Right ventricle myocardium inferior (tissue), 1 donor: ENCODE results near the gene CCDC107. TPM values are rescaled to one million over a fixed set of nuclear protein-coding genes. Genes with fewer than 3 reads are reported as not detected.
A peak's percentile ranks its signal among the peaks of the same experiment; 100 is the strongest.
"Not testable (repeated sequence)": the region's sequence is repeated elsewhere in the genome, so short reads cannot be mapped to it uniquely, and the experiment has no call there.

Source experiments
- ATAC-seq: fragments of 200-7000 bp; cut with Tn5 transposase; one replicate; pipeline ENCODE4 v1.9.1; 2020; ENCODE audit warnings: mild to moderate bottlenecking, moderate library complexity
- DNase-seq: peaks from one replicate; pipeline ENCODE4 v3.0.0; 2021; ENCODE audit errors: missing footprints
- intact Hi-C: fragments of 100-400 bp; cut with DNase I; formaldehyde crosslinking; loops from one replicate; pipeline ENCODE4 v1.11.0; 2022
- long read RNA-seq: library from polyadenylated mRNA; unstranded; transcript quantifications from one replicate; pipeline ENCODE4 v2.0.0, GENCODE V29; 2021
- total RNA-seq: library from RNA; stranded (reverse); fragmentation: NEBNext Ultra II Directional; extraction: Animal tissue kit (Norgen Biotek cat#: 25700); gene quantifications from one replicate; pipeline ENCODE4 v1.2.1, GENCODE V29; 2021
- donor health status: DM: no; HTN: yes; CAD: no; lungs with severe emphysema.

Gene CCDC107, protein sequence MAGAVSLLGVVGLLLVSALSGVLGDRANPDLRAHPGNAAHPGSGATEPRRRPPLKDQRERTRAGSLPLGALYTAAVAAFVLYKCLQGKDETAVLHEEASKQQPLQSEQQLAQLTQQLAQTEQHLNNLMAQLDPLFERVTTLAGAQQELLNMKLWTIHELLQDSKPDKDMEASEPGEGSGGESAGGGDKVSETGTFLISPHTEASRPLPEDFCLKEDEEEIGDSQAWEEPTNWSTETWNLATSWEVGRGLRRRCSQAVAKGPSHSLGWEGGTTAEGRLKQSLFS
- 58.6 TPM for total RNA-seq
- long read RNA-seq, transcript CCDC107-206 (5 exons, 1,242 nt), result major isoform, 17 of 49 reads
- long read RNA-seq, transcript CCDC107-204 (6 exons, 1,173 nt), result major isoform, 17 of 49 reads
- long read RNA-seq, partial matches to known transcripts, result 0 of 49 reads
- long read RNA-seq, other reads (novel, unspliced or antisense), result 11 of 49 reads

DNA sequence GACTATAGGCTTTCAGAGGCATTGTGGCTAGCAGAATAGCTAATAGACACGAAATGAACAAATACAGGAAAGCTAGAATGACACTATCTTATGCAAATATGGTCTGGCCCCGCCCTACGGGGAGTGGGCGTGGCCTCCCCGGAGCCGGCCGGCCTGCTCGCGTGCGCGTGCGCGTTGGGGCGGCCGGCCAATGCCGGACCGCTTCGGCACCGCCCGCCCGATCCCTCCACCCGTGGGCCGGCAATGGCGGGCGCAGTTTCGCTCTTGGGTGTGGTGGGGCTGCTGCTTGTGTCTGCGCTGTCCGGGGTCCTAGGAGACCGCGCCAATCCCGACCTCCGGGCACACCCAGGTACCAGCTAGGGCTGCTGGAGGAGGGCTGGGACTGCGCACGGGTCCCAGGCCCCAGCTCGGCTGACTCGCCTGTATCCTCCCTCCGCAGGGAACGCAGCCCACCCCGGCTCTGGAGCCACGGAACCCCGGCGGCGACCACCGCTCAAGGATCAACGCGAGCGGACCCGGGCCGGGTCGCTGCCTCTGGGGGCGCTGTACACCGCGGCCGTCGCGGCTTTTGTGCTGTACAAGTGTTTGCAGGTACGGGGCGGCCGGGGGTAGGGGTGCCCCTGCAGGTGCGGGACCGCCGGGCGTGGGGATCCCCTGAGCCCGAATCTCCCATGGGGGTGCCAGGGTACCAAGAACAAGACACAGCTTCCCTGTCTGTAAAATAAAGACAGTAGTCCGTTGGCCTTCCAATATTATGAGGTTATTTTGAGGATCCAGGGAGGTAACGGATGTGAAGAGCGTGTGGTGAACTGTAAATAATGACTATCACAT lies at the start of gene CCDC107:
CCDC107 (plus strand) TSS at position 156 of the 831 bp plus-strand sequence; CDS start at position 244, 88 bp downstream.
- intact Hi-C loops, result loop anchor here (2.0 to 5.0 kb wide), 3 partner anchors 54 to 169 kb away; partner anchors contain the start of genes FAM221B, TESK1 and TMEM8B
- DNase-seq, result peak; percentile 93
- peak; percentile 88 for ATAC-seq

DNA sequence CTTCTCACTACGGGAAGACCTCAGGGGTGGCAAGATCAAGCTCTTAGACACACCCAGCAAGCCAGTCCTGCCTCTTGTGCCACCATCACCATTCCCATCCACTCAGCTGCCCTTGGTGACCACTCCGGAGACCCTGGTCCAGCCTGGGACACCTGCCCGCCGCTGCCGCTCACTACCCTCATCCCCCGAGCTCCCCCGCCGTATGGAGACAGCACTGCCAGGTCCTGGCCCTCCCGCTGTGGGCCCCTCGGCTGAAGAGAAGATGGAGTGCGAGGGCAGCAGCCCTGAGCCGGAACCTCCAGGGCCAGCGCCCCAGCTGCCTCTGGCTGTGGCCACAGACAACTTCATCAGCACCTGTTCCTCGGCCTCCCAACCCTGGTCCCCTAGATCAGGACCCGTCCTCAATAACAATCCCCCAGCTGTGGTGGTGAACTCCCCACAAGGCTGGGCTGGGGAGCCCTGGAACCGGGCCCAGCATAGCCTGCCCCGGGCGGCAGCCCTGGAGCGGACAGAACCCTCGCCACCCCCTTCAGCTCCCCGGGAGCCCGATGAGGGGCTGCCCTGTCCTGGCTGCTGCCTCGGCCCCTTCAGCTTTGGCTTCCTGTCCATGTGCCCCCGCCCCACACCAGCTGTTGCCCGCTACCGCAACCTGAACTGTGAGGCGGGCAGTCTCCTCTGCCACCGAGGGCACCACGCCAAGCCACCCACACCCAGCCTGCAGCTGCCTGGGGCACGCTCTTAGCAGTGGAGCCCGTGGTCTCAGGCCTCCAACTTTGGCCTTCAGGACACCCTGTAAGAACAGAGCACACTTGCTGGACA lies 48.9 kb upstream of the CCDC107 start:
- DNase-seq, result no peak
- ATAC-seq, result no peak
- intact Hi-C loops, result no loop called here

DNA sequence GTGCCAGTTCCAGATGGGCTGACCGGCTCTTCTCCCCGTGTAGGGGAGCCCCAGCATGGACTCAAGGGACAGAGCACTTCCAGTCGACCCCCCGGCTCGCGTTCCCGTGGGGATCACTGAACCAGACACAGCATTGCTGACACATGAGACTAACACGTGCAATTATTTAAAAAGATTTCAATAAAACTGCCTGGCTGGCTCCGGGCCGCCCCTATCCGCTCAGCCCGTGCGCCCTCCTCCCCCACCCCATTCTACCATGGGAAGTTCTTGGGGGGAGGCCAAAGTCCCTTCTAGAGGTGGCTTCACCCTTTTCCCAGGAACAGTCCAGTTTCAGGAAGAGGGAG lies 48.3 kb upstream of the CCDC107 start:
- DNase-seq (no peak), ATAC-seq (no peak)
- intact Hi-C loops, result no loop called here

DNA sequence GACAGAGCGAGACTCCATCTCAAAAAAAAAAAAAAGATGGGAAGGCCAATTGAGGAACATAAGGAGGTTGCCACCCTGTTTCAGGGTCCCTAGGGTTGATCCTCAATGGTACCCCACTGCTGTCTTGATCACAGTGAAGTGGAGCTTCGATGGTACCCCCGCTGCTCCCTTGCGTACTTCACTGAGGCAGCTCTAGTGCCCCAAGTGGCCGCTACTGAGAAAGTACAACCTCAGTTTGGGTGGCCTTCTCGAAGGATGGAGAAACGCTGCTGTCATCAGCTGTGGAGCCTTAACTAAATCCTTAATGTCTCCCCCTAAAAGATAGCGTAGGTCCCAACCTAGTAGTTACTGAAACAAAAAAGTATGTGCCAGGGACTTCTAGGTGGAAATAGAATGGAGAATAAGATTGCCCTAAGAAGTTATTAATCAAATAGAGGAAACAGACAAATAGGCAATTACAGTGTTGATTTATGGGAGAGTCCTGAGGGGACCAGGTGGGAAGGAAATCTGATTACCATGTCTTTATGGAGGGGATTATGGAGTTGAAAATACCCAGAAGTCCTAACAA lies 46.8 kb upstream of the CCDC107 start:
- DNase-seq, result no peak
- intact Hi-C loops, result no loop called here
- peak; percentile 42 for ATAC-seq

DNA sequence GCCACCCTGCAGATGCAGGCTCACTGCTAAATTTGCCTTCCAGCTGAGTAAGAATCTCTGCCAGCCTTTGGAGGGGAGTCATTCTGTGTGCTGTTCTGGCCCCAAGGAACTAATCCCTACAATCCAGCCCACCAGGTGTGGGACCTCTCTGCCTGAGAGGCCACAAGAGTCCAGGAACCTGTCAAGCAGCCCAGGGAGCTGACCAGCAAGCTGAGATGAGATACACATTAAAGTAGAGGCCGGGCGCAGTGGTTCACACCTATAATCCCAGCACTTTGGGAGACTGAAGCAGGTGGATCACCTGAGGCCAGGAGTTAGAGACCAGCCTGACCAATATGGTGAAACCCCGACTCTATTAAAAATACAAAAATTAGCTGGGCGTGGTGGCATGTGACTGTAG lies 46.0 kb upstream of the CCDC107 start:
- DNase-seq, ATAC-seq, intact Hi-C loops: not testable (repeated sequence)

DNA sequence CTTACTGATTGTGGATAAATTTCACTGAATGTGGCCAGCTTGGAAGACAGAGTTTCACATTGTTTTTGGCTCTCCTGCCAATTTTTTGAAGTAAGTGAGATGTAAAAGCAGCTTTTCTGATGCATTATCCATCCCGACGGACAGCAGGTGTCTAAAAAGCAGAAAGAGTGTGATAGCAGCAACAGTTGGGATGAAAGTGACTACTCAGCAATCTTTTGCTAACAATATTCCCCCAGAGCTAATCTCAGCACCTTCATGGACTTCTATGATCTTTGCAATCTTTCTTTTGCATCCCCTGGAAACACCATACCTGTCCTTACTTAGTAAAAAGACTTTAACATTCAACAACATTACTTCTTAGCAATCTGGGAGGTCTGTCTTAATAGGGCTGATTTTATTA lies 45.2 kb upstream of the CCDC107 start:
- DNase-seq (no peak), ATAC-seq (no peak)
- intact Hi-C loops, result no loop called here

DNA sequence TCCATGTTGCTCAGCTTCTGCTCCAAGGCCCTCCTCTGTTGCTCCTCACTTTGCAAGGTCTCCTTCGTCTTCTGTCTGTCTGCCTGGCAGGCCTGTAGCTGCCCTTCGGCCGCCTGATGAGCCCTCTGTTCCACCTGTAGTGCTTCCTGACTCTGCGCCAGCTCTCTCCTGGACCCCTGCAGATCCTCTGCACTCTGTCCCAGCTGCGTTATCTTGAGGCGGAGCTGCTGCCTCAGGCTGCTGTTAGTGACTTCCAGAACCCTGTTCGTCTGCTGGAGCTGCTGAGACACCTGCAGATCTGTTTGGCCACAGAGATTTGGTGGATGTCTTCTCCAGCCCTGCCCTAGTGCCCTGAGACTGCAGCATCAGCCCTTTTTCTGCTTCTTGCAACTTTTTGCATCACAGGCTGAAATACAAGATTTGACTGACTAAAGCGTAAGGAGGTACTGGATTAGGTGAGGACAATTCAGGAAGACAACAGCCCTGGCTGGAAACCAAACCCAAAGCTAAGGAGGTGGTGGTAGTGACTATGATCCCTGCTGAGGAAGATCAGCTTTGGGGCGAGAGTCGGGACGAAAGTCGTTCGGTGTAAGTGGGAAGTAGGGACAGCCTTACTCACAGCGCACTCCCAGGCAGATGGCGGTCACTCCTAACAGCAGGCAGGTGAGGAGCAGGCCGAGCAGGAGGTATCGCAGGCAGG lies 42.0 kb upstream of the CCDC107 start:
- intact Hi-C loops, result no loop called here
- DNase-seq, result no peak
- ATAC-seq, result no peak

DNA sequence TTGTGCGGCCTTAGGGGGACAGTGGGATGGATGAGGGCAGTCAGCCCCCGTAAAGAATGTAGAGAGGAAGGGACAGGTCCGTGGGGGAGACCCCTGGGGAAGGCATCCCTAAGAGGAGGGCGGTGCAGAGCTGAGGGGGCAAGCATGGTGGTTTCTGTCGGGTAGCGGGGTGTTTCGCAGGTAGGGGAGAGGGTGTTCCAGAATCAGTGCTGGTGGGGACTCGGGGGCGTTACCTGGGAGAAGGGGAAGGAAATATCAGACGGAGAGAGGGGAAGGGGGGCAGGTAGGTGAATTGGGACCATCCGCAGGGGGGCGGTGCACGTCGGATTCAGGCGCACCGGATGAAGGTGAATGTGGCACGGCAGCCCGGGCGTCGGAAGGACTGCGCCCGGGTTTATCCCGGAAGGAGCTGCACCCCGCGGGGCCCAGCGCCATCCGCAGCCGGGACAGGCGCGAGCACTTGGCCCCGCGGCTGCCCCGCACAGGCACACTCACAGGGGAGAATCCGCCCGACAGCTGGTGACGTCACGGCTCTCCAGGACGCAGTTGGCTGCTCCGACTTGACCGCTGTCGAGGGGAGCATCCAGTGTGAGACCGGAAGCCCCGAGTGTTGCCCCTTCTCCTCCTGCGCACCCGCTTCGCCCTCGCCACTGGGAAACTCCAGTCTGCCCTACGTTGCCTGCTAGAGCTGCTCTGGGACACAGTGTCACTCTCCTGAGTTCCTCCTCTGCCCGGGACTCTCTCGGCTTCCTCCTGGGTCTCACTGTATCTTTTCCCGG lies 41.2 kb upstream of the CCDC107 start:
- intact Hi-C loops, result no loop called here
- DNase-seq (peak; percentile 86), ATAC-seq (peak; percentile 49)

DNA sequence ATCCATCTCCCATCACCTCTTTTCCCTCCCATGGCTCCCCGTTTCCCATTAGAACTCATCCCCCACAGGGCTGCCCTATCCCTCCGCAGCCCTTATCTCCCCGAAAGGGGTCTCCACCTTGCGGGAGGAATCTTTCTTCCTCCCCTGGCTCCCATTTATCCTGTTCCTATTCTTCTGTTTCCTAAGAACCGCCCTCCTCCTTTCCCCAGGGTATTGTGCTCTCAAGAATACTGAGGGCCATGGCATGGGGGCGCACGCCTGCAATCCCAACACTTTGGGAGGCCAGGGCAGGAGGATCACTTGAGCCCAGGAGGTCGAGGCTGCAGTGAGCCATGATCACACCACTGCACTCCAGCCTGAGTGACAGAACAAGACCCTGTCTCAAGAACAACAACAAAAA lies 40.5 kb upstream of the CCDC107 start:
- intact Hi-C loops, result no loop called here
- DNase-seq (no peak), ATAC-seq (no peak)

DNA sequence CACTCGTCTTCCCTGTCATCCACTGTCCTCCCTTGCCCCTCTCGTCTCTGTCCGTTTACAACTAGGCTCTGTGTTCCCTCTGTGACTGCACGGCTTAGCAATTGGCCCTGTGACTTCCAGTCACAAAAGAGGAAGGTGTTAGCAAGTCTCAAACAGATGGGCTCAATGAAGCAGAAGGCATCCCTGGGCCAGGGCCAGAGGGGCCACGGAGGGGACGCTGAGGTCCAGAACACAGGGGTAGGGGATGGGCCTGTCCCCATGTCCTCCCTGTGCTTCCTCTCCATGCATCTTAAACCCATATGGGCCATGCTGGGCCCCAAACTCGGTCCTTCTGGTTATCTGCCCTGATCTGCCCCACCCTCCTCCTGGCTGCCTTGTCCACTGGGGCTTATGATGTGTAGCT lies 39.8 kb upstream of the CCDC107 start, which contains the start of gene CD72:
CD72 (minus strand) TSS at position 89 of the 403 bp plus-strand sequence. CDS start 110 bp downstream, outside the sequence.
- no peak for DNase-seq
- ATAC-seq, result peak; percentile 40
- intact Hi-C loops, result no loop called here

DNA sequence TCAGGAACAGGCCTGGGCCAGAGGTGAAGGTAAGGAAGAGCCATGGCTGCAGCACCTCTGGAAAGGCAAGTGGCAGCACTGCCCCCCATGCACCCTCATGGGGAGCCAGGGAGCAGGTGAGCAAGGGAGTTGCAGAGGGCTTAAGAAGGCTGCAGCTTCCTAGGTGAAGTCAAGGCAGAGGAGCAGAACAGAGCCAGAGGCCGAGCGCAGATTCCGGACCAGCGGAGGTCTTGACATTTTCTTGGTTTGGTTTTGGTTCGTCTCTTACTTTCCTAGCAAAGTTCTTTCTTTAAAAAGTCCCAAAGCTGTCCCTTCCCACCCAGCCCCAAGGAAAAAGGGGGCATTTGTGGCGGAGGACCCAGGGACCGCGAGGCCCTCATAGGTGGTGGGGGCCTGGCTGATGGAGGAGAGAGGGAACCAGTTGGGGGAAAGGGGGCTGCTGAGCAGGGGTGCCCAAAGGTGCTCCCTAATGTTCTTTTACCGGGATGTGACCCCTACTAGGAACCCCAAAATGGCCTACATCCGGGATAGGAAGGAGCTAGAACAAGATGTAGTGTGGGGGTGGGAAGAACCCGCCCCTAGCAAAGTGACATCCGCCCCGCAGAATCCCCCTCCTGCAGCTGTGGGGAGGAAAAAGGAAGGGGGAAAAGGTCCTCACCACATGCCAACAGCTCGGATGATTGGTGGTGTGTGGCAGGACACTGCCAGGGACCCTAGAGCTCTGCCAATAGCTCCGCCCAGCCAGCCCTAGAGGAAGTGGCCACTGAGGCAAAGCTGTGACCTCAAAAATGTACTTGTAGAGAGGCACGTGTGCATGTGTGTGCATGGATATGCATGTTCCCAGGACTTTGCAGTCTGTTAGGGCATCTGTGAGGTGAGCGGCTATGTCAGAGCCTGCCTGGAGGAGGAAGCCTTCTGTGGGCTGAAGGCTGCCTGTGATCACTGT lies 39.0 kb upstream of the CCDC107 start:
- intact Hi-C loops, result no loop called here
- ATAC-seq (peak; percentile 33), DNase-seq (no peak)

DNA sequence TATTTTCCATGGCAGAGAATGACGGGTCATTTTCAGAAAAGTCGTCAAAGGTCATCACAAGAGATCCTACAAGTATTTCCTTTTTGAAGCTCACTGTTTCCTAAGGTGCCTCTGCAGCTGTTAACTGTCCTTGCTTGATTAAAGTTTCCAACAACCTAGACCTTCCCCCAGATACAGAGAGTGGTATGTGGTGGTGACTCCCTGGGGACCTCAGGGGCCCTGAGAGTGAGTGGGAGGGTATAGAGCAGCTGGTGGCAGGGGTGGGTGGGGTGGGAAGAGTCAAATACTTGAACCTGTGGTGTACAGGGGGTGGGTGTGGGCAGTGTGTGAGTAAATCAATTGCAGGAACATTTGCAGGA lies 38.3 kb upstream of the CCDC107 start:
- intact Hi-C loops, result no loop called here
- no peak for DNase-seq
- ATAC-seq, result no peak

DNA sequence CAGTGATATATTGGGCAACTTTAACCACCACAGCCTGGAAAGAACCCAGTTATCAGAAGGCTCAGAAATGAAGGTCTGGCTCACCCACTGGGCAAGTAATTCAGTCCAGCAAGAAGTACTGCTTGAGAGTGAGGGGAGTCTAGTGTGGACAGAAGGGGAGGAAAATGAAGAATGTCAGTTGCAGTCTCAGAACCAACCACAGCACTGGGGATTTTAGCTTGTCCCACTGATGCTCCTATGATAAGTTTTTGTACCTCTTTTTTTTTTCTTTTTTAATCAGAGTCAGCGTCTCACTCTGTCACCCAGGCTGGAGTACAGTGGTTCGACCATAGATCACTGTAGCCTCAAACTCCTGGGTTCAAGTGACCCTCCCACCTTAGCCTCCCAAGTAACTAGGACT lies 30.5 kb upstream of the CCDC107 start:
- DNase-seq, result no peak
- intact Hi-C loops, result no loop called here
- ATAC-seq, result no peak

DNA sequence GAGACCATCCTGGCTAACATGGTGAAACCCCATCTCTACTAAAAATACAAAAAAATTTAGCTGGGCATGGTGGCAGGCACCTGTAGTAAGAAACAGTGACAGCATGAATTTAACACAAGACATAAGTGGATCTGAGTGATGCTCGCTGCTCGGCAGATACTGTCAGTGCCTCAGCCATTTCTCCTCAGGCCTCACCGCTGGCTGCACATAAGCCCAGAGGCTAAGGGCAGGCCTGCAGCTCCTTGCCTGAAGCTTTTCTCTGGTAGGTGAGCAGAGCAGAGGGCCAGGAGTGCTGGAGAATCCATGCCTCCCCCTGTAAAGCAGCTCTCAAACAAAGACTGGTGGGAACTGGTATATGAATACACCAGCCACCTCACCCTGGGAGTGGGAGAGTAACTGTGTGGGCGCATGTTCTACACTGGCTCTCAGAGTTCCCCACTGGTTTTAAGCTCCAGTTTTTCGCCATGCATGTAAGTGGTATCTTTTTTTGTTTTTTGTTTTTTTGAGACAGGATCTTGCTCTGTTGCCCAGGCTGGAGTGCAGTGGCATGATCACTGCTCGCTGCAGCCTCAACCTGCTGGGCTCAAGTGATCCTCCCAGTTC lies 29.6 kb upstream of the CCDC107 start:
- DNase-seq (no peak), ATAC-seq (no peak)
- intact Hi-C loops, result no loop called here

DNA sequence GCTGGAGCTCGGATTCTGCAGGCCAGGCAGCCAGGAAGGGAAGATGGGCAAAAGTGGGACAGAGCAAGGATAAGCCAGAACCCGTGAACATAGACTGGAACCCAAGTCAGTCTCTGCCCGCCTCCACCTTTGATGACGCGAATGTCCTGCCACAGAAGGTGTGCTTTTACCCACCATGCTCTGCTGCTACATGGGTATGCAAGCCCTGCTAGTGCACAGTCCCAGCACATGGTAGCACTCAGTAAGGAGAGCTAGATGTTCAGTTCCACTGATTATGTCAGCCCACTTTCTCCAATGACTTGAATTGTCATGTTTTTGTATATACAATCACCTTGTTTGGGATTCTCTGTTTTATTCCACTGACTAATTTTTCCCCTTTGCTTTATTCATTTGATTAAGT lies 28.5 kb upstream of the CCDC107 start:
- DNase-seq (no peak), ATAC-seq (no peak)
- intact Hi-C loops, result no loop called here

DNA sequence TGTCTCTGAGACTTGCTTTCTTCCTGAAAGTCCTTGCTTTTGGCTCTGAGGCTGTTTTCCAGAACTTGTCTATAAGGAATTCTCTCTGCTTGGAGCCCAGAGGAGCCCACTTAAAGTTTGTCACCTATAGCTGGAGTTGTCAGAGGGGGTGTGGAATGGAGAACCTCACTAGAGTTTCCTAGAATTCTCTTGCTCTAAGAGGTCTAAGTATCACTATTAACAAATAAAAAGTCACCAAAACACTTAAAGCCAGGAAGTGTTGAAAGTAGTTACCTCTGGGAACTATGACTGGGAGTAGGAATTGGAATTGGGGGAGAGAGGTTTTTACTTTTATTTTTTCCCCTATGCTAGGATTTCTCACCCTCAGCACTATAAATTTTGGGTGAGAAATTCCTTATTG lies 22.4 kb upstream of the CCDC107 start:
- ATAC-seq (no peak), DNase-seq (no peak)

More for the DNA sequence above, 22.4 kb upstream of the CCDC107 start:
- intact Hi-C loops, result no loop called here
